Testis (tissue), 2 donors: Measurements from ENCODE around the gene CYP26A1.

Experiments used
- CTCF ChIP-seq, 3 experiments: fragments of 450-650 bp in 2 of 3; fragments of 200-600 bp in 1 of 3; sonication (generic) in 1 of 3; IDR thresholded peaks; one replicate each; pipeline ENCODE4 v1.5.1; 2016 to 2019; ENCODE audit warnings: antibody characterized with exemption in 3 of 3, mild to moderate bottlenecking in 2 of 3, moderate library complexity in 1 of 3
- POLR2A ChIP-seq: fragments of 450-650 bp; IDR thresholded peaks from one replicate; pipeline ENCODE4 v1.6.1; 2017; ENCODE audit warnings: antibody characterized with exemption, mild to moderate bottlenecking, moderate library complexity

GRCh38 chr10:93096901-93097300 lies 23.2 kb downstream of the CYP26A1 start:
- no peak for TF ChIP-seq CTCF (IDR thresholded peaks at IDR 0.05)
- no peak for TF ChIP-seq POLR2A
